ENCODE measurements around the gene TALDO1.

Gene TALDO1

GRCh38 chr11:714436-714835 lies 32.8 kb upstream of the TALDO1 start:
- no peak for FAIRE-seq

GRCh38 chr11:719214-720016 lies 27.8 kb upstream of the TALDO1 start:
- DNase-seq (ENCODE audit: insufficient read length, low spot score) (no peak), FAIRE-seq (no peak)

More at GRCh38 chr11:714436-714835, 32.8 kb upstream of the TALDO1 start:
- no peak for DNase-seq (ENCODE audit: insufficient read length, low spot score)

GRCh38 chr11:720017-720641 lies 27.1 kb upstream of the TALDO1 start:
- no peak for DNase-seq (ENCODE audit: insufficient read length, low spot score)
- no peak for FAIRE-seq

- FAIRE-seq = no peak
These were observed 26.5 kb upstream of the TALDO1 start for GRCh38 chr11:720642-721246.

GRCh38 chr11:721247-721740 lies 26.0 kb upstream of the TALDO1 start:
- DNase-seq (ENCODE audit: insufficient read length, low spot score) (no peak), FAIRE-seq (no peak)

More at GRCh38 chr11:720642-721246, 26.5 kb upstream of the TALDO1 start:
- DNase-seq (ENCODE audit: insufficient read length, low spot score) = no peak

GRCh38 chr11:721741-722345 lies 25.4 kb upstream of the TALDO1 start:
- FAIRE-seq = no peak

GRCh38 chr11:722346-722811 lies 24.9 kb upstream of the TALDO1 start:
- no peak for FAIRE-seq
- DNase-seq (ENCODE audit: insufficient read length, low spot score) = no peak

More at GRCh38 chr11:721741-722345, 25.4 kb upstream of the TALDO1 start:
- no peak for DNase-seq (ENCODE audit: insufficient read length, low spot score)

GRCh38 chr11:723120-723883 lies 24.0 kb upstream of the TALDO1 start:
- FAIRE-seq (peak; percentile 93), DNase-seq (ENCODE audit: insufficient read length, low spot score) (no peak)

- no peak for DNase-seq (ENCODE audit: insufficient read length, low spot score)
- FAIRE-seq = no peak
These were observed 23.1 kb upstream of the TALDO1 start for GRCh38 chr11:724049-724777.

GRCh38 chr11:724778-725386 lies 22.4 kb upstream of the TALDO1 start:
- DNase-seq (ENCODE audit: insufficient read length, low spot score) = no peak
- FAIRE-seq = no peak

- no peak for DNase-seq (ENCODE audit: insufficient read length, low spot score)
- FAIRE-seq = no peak
These were observed 21.6 kb upstream of the TALDO1 start for GRCh38 chr11:725624-726202.

GRCh38 chr11:726278-727220 lies 20.7 kb upstream of the TALDO1 start:
- FAIRE-seq (peak; percentile 77), DNase-seq (ENCODE audit: insufficient read length, low spot score) (no peak)

- FAIRE-seq (no peak), DNase-seq (ENCODE audit: insufficient read length, low spot score) (no peak)
These were observed 20.0 kb upstream of the TALDO1 start for GRCh38 chr11:727281-727701.

GRCh38 chr11:727859-728748 lies 19.2 kb upstream of the TALDO1 start:
- FAIRE-seq = no peak

GRCh38 chr11:728901-729491 lies 18.3 kb upstream of the TALDO1 start:
- DNase-seq (ENCODE audit: insufficient read length, low spot score) = no peak
- no peak for FAIRE-seq

More at GRCh38 chr11:727859-728748, 19.2 kb upstream of the TALDO1 start:
- DNase-seq (ENCODE audit: insufficient read length, low spot score) = peak; percentile 97

GRCh38 chr11:729492-730074 lies 17.7 kb upstream of the TALDO1 start:
- no peak for FAIRE-seq
- no peak for DNase-seq (ENCODE audit: insufficient read length, low spot score)
